ENCODE results near the gene MCEE. TPM values are rescaled to one million over a fixed set of nuclear protein-coding genes. Genes with fewer than 3 reads are reported as not detected.

Gene MCEE
- total and polyA plus RNA-seq, 4 donors, result 13.1 to 57.6 (median 23.9) TPM

- no peak for DNase-seq (ENCODE audit: low spot score)
- no peaks in the 10 kb centered on the region for H3K9me3 ChIP-seq (ENCODE audit: control insufficient read depth in 4 of 4, low read length in 3 of 4)
- peak overlapping the region; percentile 40 to 52 for H3K27ac ChIP-seq (ENCODE audit: low read depth in 1 of 2, low read length in 2 of 2)
- TF ChIP-seq REST (IDR thresholded peaks at IDR 0.05), result no peak
- no peak for TF ChIP-seq ATF3 (IDR thresholded peaks at IDR 0.05)
- TF ChIP-seq RXRA (IDR thresholded peaks at IDR 0.05), result no peak
- no peak for TF ChIP-seq FOXA1 (IDR thresholded peaks at IDR 0.05)
- TF ChIP-seq HNF4G (IDR thresholded peaks at IDR 0.05), result no peak
- TF ChIP-seq TAF1 (conservative IDR thresholded peaks at IDR 0.05), result no peak
- TF ChIP-seq YY1 (IDR thresholded peaks at IDR 0.05), result no peak
- no peak for TF ChIP-seq SP1 (IDR thresholded peaks at IDR 0.05)
- no peak for TF ChIP-seq ZBTB33 (IDR thresholded peaks at IDR 0.05)
- no peak for TF ChIP-seq FOXA2 (IDR thresholded peaks at IDR 0.05)
- no peak for TF ChIP-seq MAX (IDR thresholded peaks at IDR 0.05)
- TF ChIP-seq HNF4A (conservative IDR thresholded peaks at IDR 0.05), result no peak
- no peak for TF ChIP-seq GABPA (IDR thresholded peaks at IDR 0.05 in 1 of 2, conservative IDR thresholded peaks at IDR 0.05 in 1 of 2)
- no peak for TF ChIP-seq CTCF (IDR thresholded peaks at IDR 0.05; ENCODE audit: low read depth, low read length, missing input control)
- no peak for TF ChIP-seq JUND (IDR thresholded peaks at IDR 0.05)
- TF ChIP-seq EGR1 (IDR thresholded peaks at IDR 0.05; ENCODE audit: low read depth in 2 of 2), result no peak
- TF ChIP-seq RAD21 (IDR thresholded peaks at IDR 0.05), result no peak
- TF ChIP-seq NR2F2 (IDR thresholded peaks at IDR 0.05), result no peak
- H3K36me3 ChIP-seq (ENCODE audit: control insufficient read depth in 4 of 4, insufficient read depth in 3 of 4, low read depth in 1 of 4, low read length in 3 of 4), result peaks cover 0 to 26% (median 23%) of the 10 kb centered on the region in 4 donors
- WGBS, result 77% methylated on average over 14 of the region's 14 CpGs
- H3K4me1 ChIP-seq (ENCODE audit: control insufficient read depth in 4 of 4, insufficient read depth in 4 of 4, low read length in 3 of 4), result peaks cover 0 to 29% (median 15%) of the 10 kb centered on the region in 4 donors
- no peak overlapping the region for H3K4me3 ChIP-seq (ENCODE audit: low read depth in 1 of 3, low read length in 3 of 3)
- no peak overlapping the region for H3K9ac ChIP-seq (ENCODE audit: low read depth in 1 of 2, low read length in 2 of 2)
- H3K27me3 ChIP-seq (ENCODE audit: control insufficient read depth in 4 of 4, insufficient read depth in 4 of 4, low read length in 3 of 4), result no peaks in the 10 kb centered on the region
Measured at GRCh38 chr2:71071681-71072398, 58.2 kb downstream of the MCEE start.

All from liver (tissue), 9 donors.